Endodermal cell (in vitro differentiated cells): Measurements from ENCODE around the gene USP31. TPM values are rescaled to one million over a fixed set of nuclear protein-coding genes. Genes with fewer than 3 reads are reported as not detected.
A peak's percentile ranks its signal among the peaks of the same experiment; 100 is the strongest.

Source experiments
- DNase-seq: peaks from one replicate; pipeline ENCODE4 v3.0.0-alpha.2; 2017
- H3K27ac ChIP-seq: 2 replicates; pipeline ENCODE4 v1.5.1; 2013; ENCODE audit warnings: mild to moderate bottlenecking, low read depth, low read length, moderate library complexity
- H3K27me3 ChIP-seq: 2 replicates; pipeline ENCODE4 v1.6.1; 2013; ENCODE audit warnings: mild to moderate bottlenecking, low read length, moderate library complexity; ENCODE audit not compliant: insufficient read depth, control insufficient read depth, poor library complexity, severe bottlenecking
- H3K36me3 ChIP-seq: 2 replicates; pipeline ENCODE4 v1.7.0; 2013; ENCODE audit warnings: mild to moderate bottlenecking, low read length, moderate library complexity; ENCODE audit not compliant: control insufficient read depth, insufficient read depth
- H3K4me1 ChIP-seq: one replicate; pipeline ENCODE4 v1.7.0; 2013; ENCODE audit warnings: low read length; ENCODE audit not compliant: control insufficient read depth, insufficient read depth
- H3K4me3 ChIP-seq: 2 replicates; pipeline ENCODE4 v1.5.1; 2013; ENCODE audit warnings: mild to moderate bottlenecking, low read length, moderate library complexity
- H3K9ac ChIP-seq: 2 replicates; pipeline ENCODE4 v1.6.1; 2013; ENCODE audit warnings: mild to moderate bottlenecking, low read length, moderate library complexity; ENCODE audit not compliant: poor library complexity, severe bottlenecking; ENCODE audit errors: extremely low read depth
- H3K9me3 ChIP-seq: 2 replicates; pipeline ENCODE4 v1.6.1; 2013; ENCODE audit warnings: mild to moderate bottlenecking, low read length, moderate library complexity; ENCODE audit not compliant: control insufficient read depth
- H3K27ac Mint-ChIP-seq: 2 replicates; pipeline ENCODE4 v1.8.0; 2020; ENCODE audit warnings: mixed read lengths
- H3K27me3 Mint-ChIP-seq: 2 replicates; pipeline ENCODE4 v1.8.0; 2021; ENCODE audit warnings: mild to moderate bottlenecking, mixed read lengths; ENCODE audit not compliant: insufficient read depth
- H3K36me3 Mint-ChIP-seq: 2 replicates; pipeline ENCODE4 v1.8.0; 2020; ENCODE audit warnings: low read depth, mixed read lengths
- H3K4me1 Mint-ChIP-seq: 2 replicates; pipeline ENCODE4 v1.8.0; 2020; ENCODE audit warnings: mixed read lengths
- H3K4me3 Mint-ChIP-seq: 2 replicates; pipeline ENCODE4 v1.8.0; 2020; ENCODE audit warnings: mild to moderate bottlenecking, moderate library complexity, mixed read lengths
- H3K9me3 Mint-ChIP-seq: 2 replicates; pipeline ENCODE4 v1.8.0; 2020; ENCODE audit warnings: mild to moderate bottlenecking, mixed read lengths
- WGBS, 2 experiments: methylation state at CpG; one replicate each; pipeline versions ENCODE4 v1.1.5 to v1.1.7; 2013; ENCODE audit warnings: missing lambda C conversion rate in 2 of 2, mixed read lengths in 1 of 2; ENCODE audit not compliant: insufficient coverage in 1 of 2, insufficient read length in 1 of 2; 5-methylcytosine and 5-hydroxymethylcytosine counted together
- total RNA-seq, 2 donors: library from RNA; stranded (reverse); fragmentation: NEBNext Ultra II Directional in 1 of 2; extraction: Animal tissue kit (Norgen Biotek cat#: 25700) in 1 of 2; gene quantifications; 2 replicates in 1 of 2; 3 replicates in 1 of 2; pipeline ENCODE4 v1.2.1, GENCODE V29; 2021
- TF ChIP-seq, protein P1 (sequence below): fragments of 200-600 bp; sonication (generic); conservative IDR thresholded peaks from 2 replicates; pipeline ENCODE4 v1.5.0; 2021; ENCODE audit warnings: antibody characterized with exemption, mild to moderate bottlenecking

USP31 gene
- total RNA-seq, 2 donors from 2014 or later = 19.9 to 22.1 TPM

DNA sequence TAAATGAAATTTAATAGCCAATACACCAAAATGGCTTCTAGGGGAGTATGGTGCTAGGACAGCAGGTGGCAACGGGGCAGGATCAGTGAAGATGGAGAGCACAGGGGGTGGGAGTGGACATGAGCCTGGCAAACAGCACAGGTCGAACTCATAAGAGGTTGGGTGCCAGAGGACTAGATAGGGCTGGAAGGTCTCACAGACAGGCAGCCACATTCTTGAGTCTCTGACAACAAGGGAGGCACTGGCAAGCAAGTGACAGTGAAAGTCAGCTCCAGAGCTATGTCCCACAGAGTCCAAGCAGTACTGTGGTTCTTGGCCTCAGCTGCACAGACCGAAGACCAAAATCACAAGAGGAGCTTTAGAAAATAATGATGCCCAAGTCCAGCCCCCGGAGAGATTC is 61.2 kb downstream of the USP31 start:
- Histone ChIP-seq H3K27ac (no peak overlapping the region), H3K4me1 (peaks cover 9% of the 10 kb centered on the region), H3K27me3 (no peaks in the 10 kb centered on the region), H3K4me3 (no peak overlapping the region), H3K9ac (no peak overlapping the region), H3K36me3 (peaks cover 69% of the 10 kb centered on the region), H3K9me3 (no peaks in the 10 kb centered on the region)
- Mint-ChIP-seq H3K27me3 (no peaks in the 10 kb centered on the region), H3K4me3 (no peak overlapping the region), H3K4me1 (peaks cover 12% of the 10 kb centered on the region), H3K36me3 (peaks cover 45% of the 10 kb centered on the region), H3K9me3 (no peaks in the 10 kb centered on the region), H3K27ac (no peak overlapping the region)
- DNase-seq = no peak
- TF ChIP-seq, protein P1, sequence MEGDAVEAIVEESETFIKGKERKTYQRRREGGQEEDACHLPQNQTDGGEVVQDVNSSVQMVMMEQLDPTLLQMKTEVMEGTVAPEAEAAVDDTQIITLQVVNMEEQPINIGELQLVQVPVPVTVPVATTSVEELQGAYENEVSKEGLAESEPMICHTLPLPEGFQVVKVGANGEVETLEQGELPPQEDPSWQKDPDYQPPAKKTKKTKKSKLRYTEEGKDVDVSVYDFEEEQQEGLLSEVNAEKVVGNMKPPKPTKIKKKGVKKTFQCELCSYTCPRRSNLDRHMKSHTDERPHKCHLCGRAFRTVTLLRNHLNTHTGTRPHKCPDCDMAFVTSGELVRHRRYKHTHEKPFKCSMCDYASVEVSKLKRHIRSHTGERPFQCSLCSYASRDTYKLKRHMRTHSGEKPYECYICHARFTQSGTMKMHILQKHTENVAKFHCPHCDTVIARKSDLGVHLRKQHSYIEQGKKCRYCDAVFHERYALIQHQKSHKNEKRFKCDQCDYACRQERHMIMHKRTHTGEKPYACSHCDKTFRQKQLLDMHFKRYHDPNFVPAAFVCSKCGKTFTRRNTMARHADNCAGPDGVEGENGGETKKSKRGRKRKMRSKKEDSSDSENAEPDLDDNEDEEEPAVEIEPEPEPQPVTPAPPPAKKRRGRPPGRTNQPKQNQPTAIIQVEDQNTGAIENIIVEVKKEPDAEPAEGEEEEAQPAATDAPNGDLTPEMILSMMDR = no peak
- WGBS, 2 experiments = 88 to 96% methylated on average over 4 of the region's 4 CpGs

DNA sequence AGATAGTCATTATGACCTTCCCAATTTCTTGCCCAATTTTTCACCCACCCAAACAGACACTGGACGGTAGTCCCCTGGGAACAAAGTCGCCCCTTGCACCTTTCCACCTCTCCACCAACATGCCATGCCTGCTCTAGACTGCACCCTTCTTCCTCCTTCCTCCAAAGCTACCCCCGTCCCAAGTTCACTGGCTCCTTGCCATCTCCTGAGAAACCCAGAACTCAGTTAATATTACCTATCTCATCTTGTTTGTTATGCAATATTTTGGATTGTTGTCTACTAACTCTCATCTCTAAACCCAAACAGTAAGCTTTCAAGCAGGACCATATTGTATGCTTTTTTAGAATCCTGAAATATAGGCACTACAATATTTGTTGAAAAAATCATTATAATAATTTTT is 63.3 kb downstream of the USP31 start:
- Histone ChIP-seq H3K27me3 (no peaks in the 10 kb centered on the region), H3K36me3 (peaks cover 73% of the 10 kb centered on the region), H3K4me3 (no peak overlapping the region), H3K27ac (no peak overlapping the region), H3K9me3 (no peaks in the 10 kb centered on the region), H3K4me1 (peaks cover 5% of the 10 kb centered on the region), H3K9ac (no peak overlapping the region)
- DNase-seq = no peak
- H3K36me3 Mint-ChIP-seq = peaks cover 44% of the 10 kb centered on the region
- H3K27ac Mint-ChIP-seq = no peak overlapping the region
- H3K4me3 Mint-ChIP-seq = no peak overlapping the region
- TF ChIP-seq, protein P1 = no peak
- peaks cover 5% of the 10 kb centered on the region for H3K4me1 Mint-ChIP-seq
- no peaks in the 10 kb centered on the region for H3K9me3 Mint-ChIP-seq
- 80 to 100% methylated on average over 2 to 3 of the region's 3 CpGs for WGBS, 2 experiments
- no peaks in the 10 kb centered on the region for H3K27me3 Mint-ChIP-seq

DNA sequence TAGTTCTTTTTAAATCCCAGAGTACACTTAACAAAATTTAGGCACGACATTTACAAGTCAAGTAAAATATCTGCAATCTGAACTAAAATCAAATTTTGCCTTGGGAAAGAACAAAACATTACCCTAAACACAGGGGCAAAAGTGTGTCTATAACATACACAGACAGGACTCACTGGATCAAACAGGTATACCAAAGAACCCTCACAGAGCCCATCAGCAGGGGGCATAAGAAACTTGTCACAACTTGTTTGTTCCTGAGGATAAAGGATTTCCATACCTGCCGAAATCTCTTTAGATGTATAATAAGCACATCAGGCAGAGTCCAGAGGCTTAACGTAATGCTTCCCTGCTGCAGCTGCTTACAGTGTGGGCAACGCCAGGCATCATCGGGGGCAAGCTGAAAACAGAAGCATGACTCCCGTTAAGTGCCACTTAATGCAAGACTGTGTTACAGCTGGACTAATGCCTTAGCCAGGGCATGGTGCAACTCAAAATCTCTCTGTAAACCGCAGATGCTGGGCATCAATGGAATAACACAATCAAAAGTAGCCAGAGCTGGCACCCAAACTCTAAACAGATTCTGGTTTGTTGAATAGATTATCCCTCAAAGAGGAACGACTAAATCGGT is 67.0 kb downstream of the USP31 start:
- no peaks in the 10 kb centered on the region for H3K27me3 ChIP-seq
- H3K36me3 ChIP-seq = peaks cover 70% of the 10 kb centered on the region
- peak overlapping the region; percentile 18 for H3K27ac Mint-ChIP-seq
- WGBS, 2 experiments = 90 to 92% methylated on average over 7 of the region's 9 CpGs
- H3K4me1 ChIP-seq = no peaks in the 10 kb centered on the region
- H3K4me3 Mint-ChIP-seq = no peak overlapping the region
- H3K36me3 Mint-ChIP-seq = peaks cover 58% of the 10 kb centered on the region
- peaks cover 5% of the 10 kb centered on the region for H3K4me1 Mint-ChIP-seq
- TF ChIP-seq, protein P1 = no peak
- H3K9me3 Mint-ChIP-seq = no peaks in the 10 kb centered on the region
- H3K27ac ChIP-seq = peak overlapping the region; percentile 38
- no peaks in the 10 kb centered on the region for H3K9me3 ChIP-seq
- no peak overlapping the region for H3K9ac ChIP-seq
- H3K4me3 ChIP-seq = no peak overlapping the region
- DNase-seq = no peak
- H3K27me3 Mint-ChIP-seq = no peaks in the 10 kb centered on the region
